SKM-1 treated with dmso at 0.1 percent for 144 hours (cell line): ENCODE data around the gene XAB2.

Experiments used
- DNase-seq: peaks from one replicate; lab custom pipeline; 2025; ENCODE audit not compliant: unreplicated experiment; lab: John Stamatoyannopoulos, UW

XAB2 gene

GRCh38 chr19:7633698-7634097 is 4.4 kb upstream of the XAB2 start, which contains the start of gene PCP2:
Gene PCP2, minus strand, starts transcription at chr19:7633719. Its CDS starts 262 bp downstream, at chr19:7633457.
- no peak for DNase-seq

GRCh38 chr19:7632340-7633203 is 3.2 kb upstream of the XAB2 start:
- DNase-seq: no peak

- no peak for DNase-seq
These were observed 2.2 kb upstream of the XAB2 start for GRCh38 chr19:7631577-7631976.

- no peak for DNase-seq
These were observed 595 bp downstream of the XAB2 start for GRCh38 chr19:7628589-7629311.

GRCh38 chr19:7627166-7627565 is 2.2 kb downstream of the XAB2 start:
- DNase-seq: no peak

- DNase-seq: no peak
These were observed 3.5 kb downstream of the XAB2 start for GRCh38 chr19:7625763-7626372.

GRCh38 chr19:7624810-7625209 is 4.5 kb downstream of the XAB2 start:
- no peak for DNase-seq

GRCh38 chr19:7623725-7624603 is 5.4 kb downstream of the XAB2 start:
- no peak for DNase-seq

- no peak for DNase-seq
These were observed 6.2 kb downstream of the XAB2 start for GRCh38 chr19:7622933-7623685.

- DNase-seq: no peak
These were observed 8.6 kb downstream of the XAB2 start for GRCh38 chr19:7620442-7621412.

- no peak for DNase-seq
These were observed 9.5 kb downstream of the XAB2 start for GRCh38 chr19:7619671-7620441.

- DNase-seq: no peak
These were observed 10.4 kb downstream of the XAB2 start for GRCh38 chr19:7618771-7619510.

GRCh38 chr19:7618348-7618747 is 11.0 kb downstream of the XAB2 start:
- DNase-seq: no peak

GRCh38 chr19:7617735-7618134 is 11.6 kb downstream of the XAB2 start:
- DNase-seq: no peak

- no peak for DNase-seq
These were observed 12.2 kb downstream of the XAB2 start for GRCh38 chr19:7617172-7617571.

- no peak for DNase-seq
These were observed 14.2 kb downstream of the XAB2 start for GRCh38 chr19:7614859-7615741.
